ENCODE data around the gene GALNT14. TPM values are rescaled to one million over a fixed set of nuclear protein-coding genes. Genes with fewer than 3 reads are reported as not detected.

GALNT14 gene
- total and polyA plus RNA-seq, 2 of the 8 experiments (the other 6 are each of a cell fraction or from before 2014, with no cell fraction given): 13.0 to 13.7 TPM

DNA sequence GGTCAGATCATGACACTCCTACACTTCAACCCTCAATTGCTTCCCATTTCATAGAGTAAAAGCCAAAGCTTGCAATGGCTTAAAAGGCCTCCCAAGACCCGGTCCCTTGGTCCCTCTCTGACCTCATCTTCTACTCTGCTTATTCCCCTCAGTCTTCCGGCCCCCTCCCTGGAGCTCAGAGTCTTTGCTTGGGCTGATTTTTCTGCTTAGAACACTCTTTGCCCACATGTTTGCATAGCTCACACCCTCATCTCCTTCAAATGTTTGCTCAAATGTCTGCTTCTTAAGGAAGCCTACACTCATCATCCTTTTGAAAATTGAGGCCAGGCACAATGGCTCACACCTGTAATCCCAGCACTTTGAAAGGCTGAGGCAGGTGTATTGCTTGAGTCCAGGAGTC is 265.4 kb downstream of the GALNT14 start:
- Histone ChIP-seq H3K79me1 (ENCODE audit: low read depth, low read length) (no peaks in the 10 kb centered on the region), H3K4me3 (ENCODE audit: extremely low read depth in 1 of 4, insufficient read depth in 2 of 4, low read depth in 3 of 4, low read length in 4 of 4) (no peak overlapping the region), H3K4me1 (replicated peaks in 1 of 4; ENCODE audit: control insufficient read depth in 3 of 4, insufficient read depth in 4 of 4, low read length in 3 of 4) (peaks cover 0 to 9% (median 0%) of the 10 kb centered on the region in 4 experiments; a peak in 2 of 7 replicates), H3K27me3 (replicated peaks in 1 of 4; ENCODE audit: control insufficient read depth in 3 of 4, extremely low read depth in 1 of 4, insufficient read depth in 3 of 4, low read length in 3 of 4) (no peaks in the 10 kb centered on the region; a peak in 1 of 7 replicates), H3K14ac (ENCODE audit: insufficient read length) (no peak overlapping the region), H4K91ac (replicated peaks; ENCODE audit: insufficient read length, low read length) (no peak overlapping the region), H2BK20ac (ENCODE audit: low read length) (no peak overlapping the region), H3K27ac (ENCODE audit: low read depth, low read length) (no peak overlapping the region), H2AFZ (ENCODE audit: low read length) (no peak overlapping the region), H3K9ac (replicated peaks in 1 of 4; ENCODE audit: extremely low read depth in 1 of 4, low read depth in 3 of 4, low read length in 3 of 4) (no peak overlapping the region), H3K18ac (ENCODE audit: extremely low read depth, low read length) (peak overlapping the region; percentile 32; the same call in 1 of the 2 replicates), H3K79me2 (ENCODE audit: control insufficient read depth in 1 of 2, insufficient read depth in 2 of 2, low read length in 2 of 2) (no peaks in the 10 kb centered on the region), H3K23me2 (ENCODE audit: low read depth, low read length) (no peaks in the 10 kb centered on the region), H4K8ac (ENCODE audit: extremely low read depth, insufficient read depth, low read length) (no peak overlapping the region), H3K4ac (replicated peaks; ENCODE audit: insufficient read length, low read depth, low read length) (no peak overlapping the region), H2BK15ac (ENCODE audit: low read length) (no peak overlapping the region), H4K20me1 (replicated peaks in 1 of 2; ENCODE audit: control insufficient read depth in 1 of 2, insufficient read depth in 2 of 2, low read length in 2 of 2) (no peaks in the 10 kb centered on the region), H3K9me3 (ENCODE audit: insufficient read depth in 2 of 2, low read depth in 1 of 2, low read length in 1 of 2) (peaks cover 0 to 3% of the 10 kb centered on the region in 2 experiments; a peak in 1 of 4 replicates), H3K36me3 (ENCODE audit: control insufficient read depth in 2 of 4, insufficient read depth in 4 of 4, low read length in 3 of 4) (no peaks in the 10 kb centered on the region), H4K5ac (ENCODE audit: insufficient read length, low read depth, low read length) (no peak overlapping the region), H2BK5ac (ENCODE audit: low read depth, low read length) (no peak overlapping the region), H2BK12ac (ENCODE audit: low read depth, low read length) (no peak overlapping the region), H3K23ac (ENCODE audit: insufficient read length) (no peak overlapping the region), H2BK120ac (replicated peaks; ENCODE audit: low read depth, low read length) (no peak overlapping the region), H2AK5ac (ENCODE audit: low read depth, low read length) (no peak overlapping the region), H3K4me2 (ENCODE audit: insufficient read depth in 1 of 2, low read depth in 2 of 2, low read length in 2 of 2) (no peak overlapping the region), H3K56ac (replicated peaks; ENCODE audit: insufficient read length, low read depth, low read length) (no peak overlapping the region)
- TF ChIP-seq JUN (IDR thresholded peaks at IDR 0.05; ENCODE audit: low read depth, low read length): no peak
- no peak for TF ChIP-seq BACH1 (IDR thresholded peaks at IDR 0.05; ENCODE audit: low read length)
- TF ChIP-seq TAF1 (IDR thresholded peaks at IDR 0.05; ENCODE audit: low read depth, low read length): no peak
- no peak for TF ChIP-seq BCL11A (IDR thresholded peaks at IDR 0.05; ENCODE audit: low read depth in 2 of 2, low read length in 2 of 2)
- no peak for TF ChIP-seq SIN3A (conservative IDR thresholded peaks at IDR 0.05 in 1 of 2, IDR thresholded peaks at IDR 0.05 in 1 of 2; ENCODE audit: low read depth in 1 of 2, low read length in 2 of 2)
- no peak for TF ChIP-seq SRF (IDR thresholded peaks at IDR 0.05; ENCODE audit: low read depth, low read length)
- no peak for TF ChIP-seq RBBP5 (IDR thresholded peaks at IDR 0.05; ENCODE audit: borderline replicate concordance, low read depth, low read length)
- no peak for TF ChIP-seq HDAC2 (IDR thresholded peaks at IDR 0.05; ENCODE audit: borderline replicate concordance in 1 of 2, low read depth in 2 of 2, low read length in 2 of 2)
- no peak for TF ChIP-seq TBP (IDR thresholded peaks at IDR 0.05; ENCODE audit: low read depth, low read length)
- no peak for TF ChIP-seq SP4 (IDR thresholded peaks at IDR 0.05; ENCODE audit: low read length)
- no peak for TF ChIP-seq ASH2L (IDR thresholded peaks at IDR 0.05; ENCODE audit: low read length)
- no peak for TF ChIP-seq POU5F1 (IDR thresholded peaks at IDR 0.05; ENCODE audit: low read depth, low read length)
- no peak for TF ChIP-seq KDM4A (IDR thresholded peaks at IDR 0.05; ENCODE audit: low read depth, low read length, severe bottlenecking)
- TF ChIP-seq, protein P1, sequence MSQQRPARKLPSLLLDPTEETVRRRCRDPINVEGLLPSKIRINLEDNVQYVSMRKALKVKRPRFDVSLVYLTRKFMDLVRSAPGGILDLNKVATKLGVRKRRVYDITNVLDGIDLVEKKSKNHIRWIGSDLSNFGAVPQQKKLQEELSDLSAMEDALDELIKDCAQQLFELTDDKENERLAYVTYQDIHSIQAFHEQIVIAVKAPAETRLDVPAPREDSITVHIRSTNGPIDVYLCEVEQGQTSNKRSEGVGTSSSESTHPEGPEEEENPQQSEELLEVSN (IDR thresholded peaks at IDR 0.05): no peak
- WGBS, 2 experiments (ENCODE audit: extremely low coverage in 1 of 2, insufficient coverage in 1 of 2, insufficient read length in 1 of 2, insufficient replicate concordance in 2 of 2, low coverage in 1 of 2, low lambda C conversion rate in 2 of 2, missing lambda C conversion rate in 1 of 2): 85% methylated on average over 2 of the region's 2 CpGs; no CpG with 5 or more reads in 1 of the 2 experiments
- CTCF ChIA-PET (ENCODE audit: partially characterized antibody): interaction anchor here (0.8 to 2.2 kb wide), 7 partner anchors 9 to 278 kb away, joined by 3 to 24 read pairs (median 4); no protein-coding TSS in a partner anchor
- FAIRE-seq (no peak), DNase-seq (ENCODE audit: low read depth in 1 of 2, low spot score in 2 of 2) (no peak)
- POLR2A ChIA-PET (ENCODE audit: partially characterized antibody): no interaction called here

All from H1 (cell line).